ENCODE results near the gene OMA1.
A peak's percentile ranks its signal among the peaks of the same experiment; 100 is the strongest.

The OMA1 gene

DNA sequence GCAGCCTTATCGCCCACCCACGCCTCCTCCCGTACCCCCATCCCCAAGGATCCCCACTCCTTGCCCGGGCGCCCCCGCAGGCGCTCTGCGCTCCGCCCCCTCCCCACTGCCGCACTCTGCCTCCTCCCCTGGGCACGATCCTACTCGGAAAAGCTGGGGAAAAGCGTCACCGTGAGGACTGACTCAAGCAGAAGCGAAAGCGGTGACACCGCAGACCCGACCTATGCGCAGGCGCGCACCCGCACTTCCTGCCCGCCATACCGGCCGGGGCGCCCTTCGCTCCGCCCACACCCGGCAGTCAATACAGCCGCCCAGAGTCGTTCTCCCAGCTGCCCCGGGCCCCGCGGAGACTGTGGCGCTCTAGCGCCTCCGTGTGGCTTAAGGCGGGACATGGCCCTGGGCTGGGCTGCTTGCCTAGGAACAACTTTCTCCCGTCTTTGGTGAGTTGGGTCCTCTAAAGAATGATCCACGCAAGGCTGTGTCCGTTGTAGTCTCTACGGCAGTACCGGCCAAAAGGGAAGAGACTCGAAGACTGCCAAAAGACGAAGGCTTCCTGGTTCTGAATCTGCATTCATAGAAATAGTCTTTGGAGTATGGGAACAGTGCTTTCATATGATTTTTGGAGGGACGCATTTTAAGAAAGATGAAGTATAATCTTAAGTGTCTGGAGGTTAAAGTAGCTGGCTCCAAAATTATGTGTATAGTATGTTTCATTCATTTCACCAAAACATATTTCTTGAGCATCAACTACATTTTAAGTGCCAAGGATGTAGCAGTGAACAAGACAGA, at the start of gene OMA1:
TSS of gene OMA1 (minus strand) at position 207 of the 789 bp plus-strand sequence. CDS start 7,432 bp downstream, outside the sequence.
- peak within 1 kb of the TSS; percentile 82 for H3K4me3 ChIP-seq (ENCODE audit: low read length)
- peak; percentile 98 for DNase-seq (ENCODE audit: low read depth)
- TF ChIP-seq, protein P1, sequence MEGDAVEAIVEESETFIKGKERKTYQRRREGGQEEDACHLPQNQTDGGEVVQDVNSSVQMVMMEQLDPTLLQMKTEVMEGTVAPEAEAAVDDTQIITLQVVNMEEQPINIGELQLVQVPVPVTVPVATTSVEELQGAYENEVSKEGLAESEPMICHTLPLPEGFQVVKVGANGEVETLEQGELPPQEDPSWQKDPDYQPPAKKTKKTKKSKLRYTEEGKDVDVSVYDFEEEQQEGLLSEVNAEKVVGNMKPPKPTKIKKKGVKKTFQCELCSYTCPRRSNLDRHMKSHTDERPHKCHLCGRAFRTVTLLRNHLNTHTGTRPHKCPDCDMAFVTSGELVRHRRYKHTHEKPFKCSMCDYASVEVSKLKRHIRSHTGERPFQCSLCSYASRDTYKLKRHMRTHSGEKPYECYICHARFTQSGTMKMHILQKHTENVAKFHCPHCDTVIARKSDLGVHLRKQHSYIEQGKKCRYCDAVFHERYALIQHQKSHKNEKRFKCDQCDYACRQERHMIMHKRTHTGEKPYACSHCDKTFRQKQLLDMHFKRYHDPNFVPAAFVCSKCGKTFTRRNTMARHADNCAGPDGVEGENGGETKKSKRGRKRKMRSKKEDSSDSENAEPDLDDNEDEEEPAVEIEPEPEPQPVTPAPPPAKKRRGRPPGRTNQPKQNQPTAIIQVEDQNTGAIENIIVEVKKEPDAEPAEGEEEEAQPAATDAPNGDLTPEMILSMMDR (conservative IDR thresholded peaks at IDR 0.05; ENCODE audit: low read length), result peak; percentile 94

DNA sequence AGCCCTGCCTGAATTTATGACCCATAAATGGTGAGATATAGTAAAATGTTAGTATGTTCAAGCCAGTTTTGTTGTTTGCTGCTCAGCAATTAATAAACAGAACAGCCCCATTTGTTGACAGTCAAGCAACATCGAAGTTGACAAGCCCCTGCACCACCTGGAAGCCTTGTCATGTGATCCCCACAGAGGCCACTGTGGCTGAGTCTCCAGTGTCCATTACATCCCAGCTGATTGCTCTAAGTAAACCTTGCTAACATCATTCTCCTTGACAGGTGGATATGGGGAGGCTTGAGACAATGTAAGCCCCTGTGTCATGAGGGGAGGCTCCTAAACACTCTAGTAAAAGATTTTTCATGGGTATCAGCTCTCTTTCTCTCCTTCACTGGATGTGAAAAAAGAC, 48.0 kb upstream of the OMA1 start:
- TF ChIP-seq, protein P1 (conservative IDR thresholded peaks at IDR 0.05; ENCODE audit: low read length), result no peak
- DNase-seq (ENCODE audit: low read depth), result no peak

DNA sequence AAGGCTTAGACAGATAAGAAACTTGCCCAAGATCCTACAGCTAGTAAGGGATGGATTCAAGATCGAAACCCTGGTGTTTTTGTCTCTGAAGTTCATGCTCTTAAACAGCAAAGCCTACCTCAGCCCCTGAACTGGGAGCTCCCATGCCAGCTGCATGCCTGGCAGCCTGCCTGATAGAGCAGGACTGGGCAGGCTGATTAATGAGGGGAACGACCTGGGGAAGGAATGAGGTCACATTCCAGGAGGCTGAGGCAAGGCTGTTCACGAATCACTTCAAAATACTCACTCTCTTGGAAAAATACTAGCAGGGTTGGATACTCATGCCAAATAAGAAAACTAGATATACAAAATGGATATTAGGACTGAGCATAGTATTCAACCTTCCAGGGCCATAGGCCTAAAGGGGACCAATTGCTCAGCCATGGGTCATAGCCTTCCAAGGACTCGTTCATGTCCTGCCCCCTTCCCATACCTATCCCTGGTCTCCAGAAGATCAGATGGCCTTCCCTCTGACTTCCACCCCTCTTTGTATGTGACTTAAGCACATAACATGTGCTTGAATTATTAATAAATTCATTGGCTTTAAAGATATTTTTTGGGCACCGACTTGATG, 46.1 kb upstream of the OMA1 start:
- no peak overlapping the region for H3K4me3 ChIP-seq (ENCODE audit: low read length)
- TF ChIP-seq, protein P1 (conservative IDR thresholded peaks at IDR 0.05; ENCODE audit: low read length), result no peak
- DNase-seq (ENCODE audit: low read depth), result peak; percentile 94

More for the DNA sequence above, 48.0 kb upstream of the OMA1 start:
- no peak overlapping the region for H3K4me3 ChIP-seq (ENCODE audit: low read length)

DNA sequence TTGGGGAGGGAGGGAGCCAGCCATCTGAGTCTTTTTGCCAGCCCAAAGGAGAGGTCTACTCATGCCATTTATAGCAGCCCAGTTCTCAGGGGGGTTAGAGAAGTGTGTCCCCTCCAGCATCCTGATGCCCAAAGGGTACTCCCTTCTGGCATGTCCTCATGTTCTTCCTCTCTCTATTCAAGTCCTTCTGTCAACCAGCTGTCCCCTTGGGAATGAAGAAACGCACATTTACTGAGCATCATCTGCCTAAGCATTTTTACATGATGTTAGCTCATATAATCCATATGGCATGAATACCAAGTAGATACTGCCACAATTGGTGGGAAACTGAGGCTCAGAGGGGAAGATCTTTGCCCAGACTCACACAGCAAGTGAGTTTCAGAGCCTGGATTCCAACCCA, 45.3 kb upstream of the OMA1 start:
- TF ChIP-seq, protein P1 (conservative IDR thresholded peaks at IDR 0.05; ENCODE audit: low read length), result no peak
- no peak for DNase-seq (ENCODE audit: low read depth)
- H3K4me3 ChIP-seq (ENCODE audit: low read length), result no peak overlapping the region

- TF ChIP-seq, protein P1 (conservative IDR thresholded peaks at IDR 0.05; ENCODE audit: low read length), result no peak
- H3K4me3 ChIP-seq (ENCODE audit: low read length), result no peak overlapping the region
- DNase-seq (ENCODE audit: low read depth), result no peak
Observed at GRCh38 chr1:58590019-58590418, 43.5 kb upstream of the OMA1 start.

DNA sequence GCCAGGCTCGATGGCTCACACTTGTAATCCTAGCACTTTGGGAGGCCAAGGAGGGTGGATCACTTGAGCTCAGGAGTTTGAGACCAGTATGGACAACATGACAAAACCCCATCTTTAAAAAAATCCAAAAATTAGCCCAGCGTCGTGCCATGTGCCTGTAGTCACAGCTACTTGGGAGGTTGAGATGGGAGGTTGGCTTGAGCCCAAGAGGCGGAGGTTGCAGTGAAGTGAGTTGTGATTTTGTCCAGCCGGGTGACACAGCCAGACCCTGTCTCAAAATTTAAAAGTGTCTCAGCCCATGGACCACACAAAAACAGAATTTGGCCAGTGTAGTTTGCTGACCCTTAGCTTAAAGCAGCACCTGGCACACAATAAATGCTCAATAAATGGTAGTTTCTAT, 41.9 kb upstream of the OMA1 start:
- TF ChIP-seq, protein P1 (conservative IDR thresholded peaks at IDR 0.05; ENCODE audit: low read length), result no peak
- DNase-seq (ENCODE audit: low read depth), result no peak
- no peak overlapping the region for H3K4me3 ChIP-seq (ENCODE audit: low read length)

DNA sequence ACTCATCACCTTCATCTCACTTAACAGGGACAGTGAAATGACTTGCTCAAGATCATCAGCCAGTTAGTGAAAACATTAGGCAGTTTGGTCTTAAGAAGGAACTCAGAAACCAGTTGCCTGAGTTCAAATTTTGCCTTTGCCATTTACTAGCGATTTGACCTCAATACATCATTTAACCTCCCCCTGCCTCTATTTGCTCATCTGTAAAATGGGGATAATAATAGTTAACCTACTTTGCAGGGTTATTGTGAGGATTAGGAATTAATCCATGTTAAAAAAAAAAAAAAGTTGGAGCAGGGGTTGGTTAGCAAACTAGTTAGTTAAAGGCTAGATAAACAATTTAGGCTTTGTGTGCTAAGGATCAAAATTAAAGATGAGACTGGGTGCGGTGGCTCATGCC, 41.1 kb upstream of the OMA1 start:
- H3K4me3 ChIP-seq (ENCODE audit: low read length), result no peak overlapping the region
- no peak for DNase-seq (ENCODE audit: low read depth)
- TF ChIP-seq, protein P1 (conservative IDR thresholded peaks at IDR 0.05; ENCODE audit: low read length), result no peak
